DOHH2 (cell line): Measurements from ENCODE around the gene CENPH.

ENCODE experiments used
- H3F3A ChIP-seq: fragments of 200-600 bp; sonication (generic), shearing (Covaris generic); 2 replicates; pipeline ENCODE4 v1.6.0; 2016; ENCODE audit warnings: antibody characterized with exemption, mild to moderate bottlenecking; ENCODE audit not compliant: control insufficient read depth, insufficient read depth
- H3K27ac ChIP-seq: fragments of 200-600 bp; sonication (generic); 2 replicates; pipeline ENCODE4 v1.5.1; 2014; ENCODE audit warnings: low read depth, mild to moderate bottlenecking, low read length, moderate library complexity
- H3K27me3 ChIP-seq: fragments of 200-600 bp; sonication (generic); 2 replicates; pipeline ENCODE4 v1.6.1; 2014; ENCODE audit warnings: mild to moderate bottlenecking, low read length, mixed read lengths; ENCODE audit not compliant: control insufficient read depth
- H3K36me3 ChIP-seq: fragments of 200-600 bp; sonication (generic); 2 replicates; pipeline ENCODE4 v1.6.1; 2014; ENCODE audit warnings: mild to moderate bottlenecking, low read length, moderate library complexity, mixed read lengths; ENCODE audit not compliant: control insufficient read depth
- H3K4me1 ChIP-seq: fragments of 200-600 bp; sonication (generic); 2 replicates; pipeline ENCODE4 v1.6.1; 2014; ENCODE audit warnings: mild to moderate bottlenecking, low read length, mixed read lengths; ENCODE audit not compliant: control insufficient read depth
- H3K4me2 ChIP-seq: fragments of 200-600 bp; sonication (generic); 2 replicates; pipeline ENCODE4 v1.6.0; 2014; ENCODE audit warnings: mild to moderate bottlenecking, low read length, moderate library complexity
- H3K4me3 ChIP-seq: fragments of 200-600 bp; sonication (generic); 2 replicates; pipeline ENCODE4 v1.5.1; 2014; ENCODE audit warnings: mild to moderate bottlenecking, low read length, mixed read lengths
- H3K79me2 ChIP-seq: fragments of 200-600 bp; sonication (generic); 2 replicates; pipeline ENCODE4 v1.6.1; 2014; ENCODE audit warnings: mild to moderate bottlenecking, low read length, mixed read lengths; ENCODE audit not compliant: control insufficient read depth
- H3K9me2 ChIP-seq: fragments of 200-600 bp; sonication (generic); replicated peaks from 2 replicates; pipeline ENCODE4 v1.6.1; 2014; ENCODE audit warnings: mild to moderate bottlenecking, low read length, mixed read lengths; ENCODE audit not compliant: control insufficient read depth
- H3K9me3 ChIP-seq: fragments of 200-600 bp; sonication (generic); 2 replicates; pipeline ENCODE4 v1.6.1; 2014; ENCODE audit warnings: antibody characterized with exemption, low read length, mixed read lengths; ENCODE audit not compliant: control insufficient read depth, insufficient read depth
- H4K20me1 ChIP-seq: fragments of 200-600 bp; sonication (generic); 2 replicates; pipeline ENCODE4 v1.6.0; 2014; ENCODE audit warnings: low read depth, mild to moderate bottlenecking, antibody characterized with exemption, low read length, moderate library complexity; ENCODE audit not compliant: control insufficient read depth, insufficient read depth
- CTCF ChIP-seq: fragments of 200-600 bp; sonication (generic); IDR thresholded peaks from one replicate; pipeline ENCODE4 v1.5.1; 2014; ENCODE audit warnings: antibody characterized with exemption, mild to moderate bottlenecking, low read depth, low read length; ENCODE audit not compliant: poor library complexity, severe bottlenecking
- EZH2phosphoT487 ChIP-seq: fragments of 200-600 bp; sonication (generic); IDR thresholded peaks from 2 replicates; pipeline ENCODE4 v1.6.1; 2017; ENCODE audit warnings: borderline replicate concordance, mild to moderate bottlenecking, antibody characterized with exemption, low read length, moderate library complexity, mixed read lengths

The CENPH gene

DNA sequence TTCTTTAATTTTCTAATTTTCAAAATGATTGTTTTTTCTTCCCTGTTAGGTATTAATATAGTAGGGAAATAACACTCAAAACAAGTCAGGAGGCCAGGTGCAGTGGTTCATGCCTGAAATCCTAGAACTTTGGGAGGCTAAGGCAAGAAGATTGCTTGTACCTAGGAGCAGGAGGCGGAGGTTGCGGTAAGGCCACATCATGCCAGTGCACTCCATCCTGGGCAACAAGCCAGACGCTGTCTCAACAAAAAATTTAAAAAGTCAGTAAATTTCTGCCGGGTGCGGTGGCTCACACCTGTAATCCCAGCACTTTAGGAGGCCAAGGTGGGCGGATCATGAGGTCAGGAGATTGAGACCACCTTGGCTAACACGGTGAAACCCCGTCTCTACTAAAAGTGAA, 35.1 kb downstream of the CENPH start:
- H3K4me3 ChIP-seq = no peak overlapping the region
- no peaks in the 10 kb centered on the region for H3K9me3 ChIP-seq
- H3K9me2 ChIP-seq = no peaks in the 10 kb centered on the region
- H3F3A ChIP-seq = peaks cover 2% of the 10 kb centered on the region
- H3K27ac ChIP-seq = no peak overlapping the region
- no peaks in the 10 kb centered on the region for H4K20me1 ChIP-seq
- H3K4me2 ChIP-seq = no peak overlapping the region
- H3K79me2 ChIP-seq = peaks cover 45% of the 10 kb centered on the region
- no peak for TF ChIP-seq CTCF
- no peak for TF ChIP-seq EZH2phosphoT487
- peaks cover 6% of the 10 kb centered on the region for H3K4me1 ChIP-seq
- H3K27me3 ChIP-seq = no peaks in the 10 kb centered on the region
- peaks cover 38% of the 10 kb centered on the region for H3K36me3 ChIP-seq

GRCh38 chr5:69225860-69226259, 36.5 kb downstream of the CENPH start:
- Histone ChIP-seq H3K9me2 (no peaks in the 10 kb centered on the region), H3K79me2 (peaks cover 35% of the 10 kb centered on the region), H4K20me1 (no peaks in the 10 kb centered on the region), H3F3A (peaks cover 4% of the 10 kb centered on the region), H3K36me3 (peaks cover 39% of the 10 kb centered on the region), H3K4me2 (no peak overlapping the region), H3K4me1 (no peaks in the 10 kb centered on the region), H3K4me3 (no peak overlapping the region), H3K9me3 (no peaks in the 10 kb centered on the region), H3K27me3 (no peaks in the 10 kb centered on the region), H3K27ac (no peak overlapping the region)
- TF ChIP-seq CTCF (no peak), EZH2phosphoT487 (no peak)

DNA sequence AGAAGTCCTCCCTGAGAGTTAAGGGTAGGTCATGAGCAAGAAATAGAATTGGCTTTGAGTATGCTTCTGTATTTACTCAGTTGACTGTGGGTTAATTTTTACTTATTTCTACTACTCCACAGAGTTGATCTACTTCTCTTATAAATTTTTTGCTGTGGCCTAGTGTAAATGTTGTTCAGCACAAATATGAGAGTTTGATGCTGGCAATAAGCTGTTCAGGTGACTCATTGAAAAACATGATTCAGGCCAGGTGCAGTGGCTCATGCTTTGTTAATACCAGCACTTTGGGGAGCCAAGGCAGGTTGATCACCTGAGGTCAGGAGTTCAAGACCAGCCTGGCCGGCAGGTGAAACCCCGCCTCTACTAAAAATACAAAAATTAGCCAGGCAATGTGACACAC, 40.8 kb downstream of the CENPH start:
- Histone ChIP-seq H3K79me2 (peaks cover 9% of the 10 kb centered on the region), H3K9me3 (no peaks in the 10 kb centered on the region), H3K36me3 (peaks cover 39% of the 10 kb centered on the region), H3F3A (peaks cover 10% of the 10 kb centered on the region), H4K20me1 (no peaks in the 10 kb centered on the region), H3K4me1 (peaks cover 5% of the 10 kb centered on the region), H3K9me2 (no peaks in the 10 kb centered on the region), H3K4me2 (no peak overlapping the region), H3K27me3 (no peaks in the 10 kb centered on the region), H3K4me3 (no peak overlapping the region), H3K27ac (no peak overlapping the region)
- no peak for TF ChIP-seq CTCF
- no peak for TF ChIP-seq EZH2phosphoT487

- peaks cover 14% of the 10 kb centered on the region for H3K4me1 ChIP-seq
- TF ChIP-seq EZH2phosphoT487 (no peak), CTCF (no peak)
- H3K9me2 ChIP-seq = no peaks in the 10 kb centered on the region
- no peak overlapping the region for H3K27ac ChIP-seq
- peaks cover 10% of the 10 kb centered on the region for H3F3A ChIP-seq
- H3K4me3 ChIP-seq = no peak overlapping the region
- H3K4me2 ChIP-seq = no peak overlapping the region
- peaks cover 38% of the 10 kb centered on the region for H3K36me3 ChIP-seq
- H3K9me3 ChIP-seq = no peaks in the 10 kb centered on the region
- H3K79me2 ChIP-seq = peaks cover 16% of the 10 kb centered on the region
- H4K20me1 ChIP-seq = no peaks in the 10 kb centered on the region
- H3K27me3 ChIP-seq = no peaks in the 10 kb centered on the region
Measured at GRCh38 chr5:69231281-69231680, 41.9 kb downstream of the CENPH start.
